HG03135 (cell line): ENCODE measurements around the gene UCHL3.

Source experiments
- ATAC-seq: cut with Tn5 transposase; IDR thresholded peaks from one replicate; pipeline ENCODE4 v1.9.1; 2021; ENCODE audit warnings: mild to moderate bottlenecking, moderate library complexity; ENCODE audit not compliant: unreplicated experiment

The UCHL3 gene

DNA sequence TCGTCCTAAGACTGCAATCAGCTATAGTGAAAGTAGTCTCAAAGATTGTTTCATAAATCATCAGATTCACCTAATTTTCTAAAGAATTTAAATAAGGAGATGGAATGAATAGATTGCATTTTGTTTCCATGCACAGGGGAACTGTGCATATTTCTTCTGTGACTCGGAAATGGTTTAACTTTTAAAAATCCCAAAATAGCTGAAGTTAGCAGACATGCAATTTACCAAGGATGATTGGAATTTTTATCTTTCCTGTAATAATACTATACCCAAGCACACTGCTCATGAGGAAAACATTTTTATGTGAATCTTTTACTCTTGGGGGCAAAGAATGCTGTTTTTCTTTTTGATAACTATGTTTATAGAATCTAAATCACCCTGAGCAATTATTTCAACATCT, 71.6 kb downstream of the UCHL3 start:
- no peak for ATAC-seq

DNA sequence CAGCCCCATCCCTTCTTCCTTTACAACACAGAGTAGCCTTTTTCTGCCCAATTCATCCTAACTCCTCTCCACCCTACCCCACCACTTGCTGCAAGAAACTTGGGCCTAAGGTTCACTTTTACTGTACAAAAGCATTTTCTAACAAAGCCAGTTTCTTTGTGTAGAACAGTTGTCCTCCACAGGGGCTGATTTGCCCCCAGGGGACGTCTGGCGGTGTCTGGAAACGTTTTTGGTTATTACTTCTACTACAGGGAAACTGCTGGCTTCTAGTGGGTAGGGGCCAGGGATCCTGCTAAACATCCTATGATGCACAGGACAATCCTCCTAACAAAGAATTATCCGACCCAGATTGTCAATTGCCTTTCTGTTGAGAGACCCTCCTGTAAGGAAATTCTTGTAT, 79.2 kb downstream of the UCHL3 start:
- ATAC-seq = no peak

DNA sequence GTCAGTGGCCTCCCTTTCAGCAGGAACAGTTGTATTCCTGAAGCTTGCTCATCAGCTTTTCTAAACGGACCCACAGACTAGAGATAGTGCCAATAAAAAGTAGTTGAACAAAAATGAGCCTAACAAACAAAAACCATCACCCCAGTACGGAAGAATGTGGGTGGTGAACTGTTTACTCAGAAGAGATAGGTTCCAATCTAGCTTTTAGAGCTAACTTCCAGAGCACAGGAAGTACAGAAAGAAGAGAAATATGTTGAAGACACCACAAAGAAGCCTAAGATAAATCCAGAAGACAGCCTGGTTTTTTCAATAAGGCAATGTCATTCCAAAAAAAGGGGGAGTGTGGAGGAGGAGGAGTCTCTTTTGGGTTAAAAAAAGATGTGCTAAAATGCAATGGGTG, 83.7 kb downstream of the UCHL3 start:
- ATAC-seq = no peak

DNA sequence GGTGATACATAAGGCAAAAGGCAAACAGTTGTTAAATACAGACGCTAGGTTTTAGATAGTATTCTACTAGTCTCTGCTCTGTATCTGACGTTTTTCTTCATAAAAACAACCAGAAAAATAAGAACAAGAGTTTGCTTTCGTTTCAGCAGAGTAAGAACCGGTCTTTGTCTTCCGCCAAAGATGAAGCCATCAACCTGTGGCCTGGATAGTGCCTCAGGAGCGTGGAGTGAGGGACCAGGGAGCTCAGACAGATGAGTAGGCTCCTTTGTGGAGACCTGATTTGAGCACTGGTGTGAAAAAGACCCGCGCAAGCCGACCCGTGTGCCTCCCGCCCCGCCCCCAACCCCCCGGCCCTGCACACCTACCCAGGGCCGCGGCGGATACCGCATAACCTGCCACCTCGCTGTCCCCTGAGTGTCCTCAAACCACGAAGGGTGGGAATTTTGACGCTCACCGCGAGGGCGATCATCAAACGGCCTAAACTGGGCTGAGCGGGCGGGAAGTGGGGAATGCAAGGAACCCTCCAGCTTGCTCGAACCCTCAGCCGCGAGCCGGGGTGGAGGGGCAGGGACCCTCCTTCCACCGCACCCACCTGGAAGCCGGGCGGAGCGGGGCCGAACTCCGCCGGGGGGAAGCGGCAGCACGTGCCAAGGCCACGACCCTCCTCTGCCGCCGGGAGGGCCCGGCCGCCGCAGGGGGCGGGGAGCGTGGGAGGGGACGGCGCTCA, 85.7 kb downstream of the UCHL3 start:
- no peak for ATAC-seq

DNA sequence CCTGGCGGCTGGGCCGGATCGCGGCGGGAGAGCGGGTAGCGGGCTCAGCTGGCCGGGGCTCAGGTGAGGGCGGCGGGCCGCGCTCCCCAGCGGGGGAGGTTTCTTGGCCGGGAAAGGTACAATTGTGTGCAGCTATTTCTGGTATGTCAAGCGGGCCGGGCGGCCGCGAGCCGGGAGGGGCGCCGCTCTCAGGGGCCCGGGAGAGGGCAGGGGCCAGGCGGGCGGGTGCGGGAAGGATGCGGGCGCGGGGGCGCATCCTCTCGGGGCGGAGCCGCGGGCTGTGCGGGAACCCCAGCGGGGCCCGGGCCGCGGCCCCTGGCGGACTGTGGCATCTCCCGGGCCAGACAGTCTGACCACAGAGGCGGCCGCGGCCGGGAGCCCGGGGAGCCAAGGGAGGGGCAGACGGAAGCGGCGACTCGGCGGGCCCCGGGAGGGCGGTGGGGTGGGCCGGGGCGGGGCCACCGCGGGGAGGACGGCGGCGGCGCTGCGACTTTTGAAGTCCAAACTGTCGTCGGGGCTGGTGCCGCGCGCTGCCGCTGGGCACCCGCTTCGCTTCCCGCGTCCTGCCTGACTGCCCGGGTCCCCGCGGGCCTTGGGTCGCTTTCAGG, 86.3 kb downstream of the UCHL3 start, which contains the start of gene LMO7:
LMO7 (plus strand) TSS at position 503 of the 608 bp plus-strand sequence. CDS start 328 bp downstream, outside the sequence.
- ATAC-seq = peak; percentile 59

DNA sequence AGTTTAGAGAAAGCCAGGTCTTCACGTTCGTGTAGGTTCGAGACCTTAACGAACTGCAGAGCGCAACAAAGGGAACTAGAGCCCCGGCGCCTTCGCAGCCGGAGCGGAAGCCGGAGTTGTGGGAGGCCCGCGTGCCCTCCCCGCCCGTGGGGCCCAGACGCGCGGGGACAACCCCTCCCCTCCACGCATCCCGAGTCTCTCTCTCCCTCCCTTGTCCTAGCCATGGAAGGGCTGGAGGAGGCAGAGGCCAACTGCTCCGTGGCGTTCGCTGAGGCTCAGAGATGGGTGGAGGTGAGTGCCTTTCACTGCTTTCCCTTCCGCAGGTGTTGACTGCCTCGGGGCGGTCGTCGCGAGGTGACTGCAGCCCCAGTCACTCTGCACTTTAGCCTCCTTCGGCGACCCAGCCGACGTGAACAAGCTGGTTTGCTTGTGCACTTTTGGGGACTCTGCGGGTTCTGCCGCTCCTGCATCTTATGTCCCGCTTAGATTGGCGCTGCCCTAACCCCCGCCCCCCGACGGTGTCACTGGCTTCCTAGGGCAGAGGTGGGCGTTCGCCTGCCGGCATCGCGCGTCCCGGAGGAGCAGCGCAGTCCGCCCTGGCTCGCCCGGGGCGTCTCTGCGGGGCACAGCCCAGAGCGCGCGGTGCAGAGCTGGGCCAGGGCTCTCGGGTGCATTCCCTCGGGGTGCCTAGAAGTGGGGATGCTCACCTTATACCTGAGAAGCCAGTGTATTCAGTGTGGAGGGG, 87.0 kb downstream of the UCHL3 start:
- peak; percentile 48 for ATAC-seq

DNA sequence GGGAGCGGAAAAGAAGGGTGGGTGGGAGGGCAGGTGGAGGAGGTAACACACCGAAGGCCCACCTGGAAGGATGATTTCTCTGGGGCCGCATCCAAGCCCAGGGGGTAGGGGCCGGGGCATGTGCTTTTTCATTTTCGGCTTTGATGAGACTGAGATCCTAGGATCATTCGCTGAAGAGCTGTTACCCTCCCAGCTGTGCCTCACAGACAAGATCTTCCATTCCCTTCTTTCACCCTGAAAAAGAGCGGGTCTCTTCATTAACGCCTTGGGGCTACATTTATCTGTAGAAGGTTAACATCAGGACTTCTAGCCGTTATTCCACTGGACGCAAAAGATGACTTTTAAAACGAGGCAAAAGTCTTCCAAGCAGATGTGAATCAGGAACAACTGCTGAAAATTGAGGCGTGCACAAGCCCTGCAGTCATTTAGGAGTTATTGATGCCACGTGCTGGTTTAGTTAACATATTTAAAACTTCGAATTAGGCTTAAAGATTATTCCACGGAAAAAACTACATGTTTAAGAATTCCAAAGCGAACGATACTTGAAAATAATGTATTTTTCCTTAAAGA, 87.7 kb downstream of the UCHL3 start:
- no peak for ATAC-seq

DNA sequence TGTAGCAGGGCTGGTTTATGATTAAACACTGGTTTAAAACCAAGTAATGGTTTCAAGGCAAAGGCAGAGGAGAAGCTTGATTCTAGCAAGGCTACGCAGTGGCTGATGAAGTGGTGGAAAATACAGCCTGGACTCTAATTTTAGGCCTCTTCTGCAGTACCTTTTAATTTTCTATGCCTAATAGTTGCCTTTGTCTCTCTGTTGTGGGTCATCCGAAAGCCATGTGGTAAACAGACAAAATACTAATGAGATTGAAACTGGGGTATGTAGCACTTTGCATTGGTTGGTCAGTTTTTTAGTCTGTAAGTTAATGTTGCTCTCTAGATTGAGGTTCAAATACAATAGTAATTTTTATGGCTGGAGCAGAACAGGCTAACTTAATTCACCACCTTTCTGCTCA, 89.9 kb downstream of the UCHL3 start:
- no peak for ATAC-seq

DNA sequence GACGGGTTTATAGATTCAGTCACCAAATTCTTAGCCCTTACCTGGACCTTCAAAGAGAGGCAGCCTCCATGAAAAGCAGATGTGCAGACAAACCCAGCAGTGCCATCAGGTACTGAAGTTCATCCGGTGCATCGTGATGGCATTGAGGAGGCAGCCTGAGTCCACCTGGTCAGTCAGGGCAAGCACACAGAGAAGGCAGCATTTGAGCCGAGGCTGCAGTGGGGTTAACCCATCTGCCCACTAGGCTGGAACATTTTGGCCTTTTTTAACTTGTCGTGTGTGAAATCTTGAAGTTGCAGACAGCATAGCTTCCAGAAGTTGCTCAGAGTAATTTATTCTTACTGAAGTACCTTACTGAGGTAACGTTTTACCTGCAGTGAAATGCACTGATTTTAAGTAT, 91.4 kb downstream of the UCHL3 start:
- ATAC-seq = no peak

DNA sequence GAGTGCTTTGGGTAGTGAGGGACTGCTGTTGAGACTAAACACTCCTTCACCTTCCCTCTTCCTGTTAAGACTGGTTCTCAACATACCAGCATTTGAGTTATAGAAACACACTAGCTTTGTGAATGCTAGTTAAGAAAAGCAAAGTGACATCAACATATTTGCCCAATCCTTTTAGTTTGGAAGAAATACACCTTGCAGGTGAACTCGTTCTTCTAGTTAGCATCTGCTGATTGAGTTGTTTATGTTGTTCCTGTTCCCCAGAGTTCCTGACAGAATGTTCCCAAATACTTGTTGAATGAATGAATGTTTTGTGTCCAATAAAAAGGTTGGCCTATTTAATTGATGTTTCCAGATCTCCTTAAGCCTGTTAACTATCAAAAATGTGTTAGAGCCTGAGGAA, 93.6 kb downstream of the UCHL3 start:
- no peak for ATAC-seq

DNA sequence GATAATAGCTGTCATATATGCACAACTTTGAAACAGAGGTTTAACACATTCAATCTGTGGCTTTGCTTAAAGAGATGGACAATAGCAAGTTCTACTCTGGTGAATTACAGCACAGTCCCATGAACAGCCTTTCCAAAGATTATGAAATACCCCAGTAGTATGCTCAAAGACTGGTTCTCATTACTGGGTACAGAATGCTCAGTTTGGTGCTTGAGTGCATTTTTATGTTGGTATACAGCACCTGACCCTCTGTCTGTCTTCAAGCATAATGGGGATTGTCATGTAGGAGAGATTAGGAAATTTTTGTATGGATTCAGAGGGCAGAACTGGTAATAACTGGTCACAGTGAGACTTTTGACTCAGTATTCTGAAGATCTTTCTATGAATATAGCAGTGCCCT, 94.1 kb downstream of the UCHL3 start:
- no peak for ATAC-seq

DNA sequence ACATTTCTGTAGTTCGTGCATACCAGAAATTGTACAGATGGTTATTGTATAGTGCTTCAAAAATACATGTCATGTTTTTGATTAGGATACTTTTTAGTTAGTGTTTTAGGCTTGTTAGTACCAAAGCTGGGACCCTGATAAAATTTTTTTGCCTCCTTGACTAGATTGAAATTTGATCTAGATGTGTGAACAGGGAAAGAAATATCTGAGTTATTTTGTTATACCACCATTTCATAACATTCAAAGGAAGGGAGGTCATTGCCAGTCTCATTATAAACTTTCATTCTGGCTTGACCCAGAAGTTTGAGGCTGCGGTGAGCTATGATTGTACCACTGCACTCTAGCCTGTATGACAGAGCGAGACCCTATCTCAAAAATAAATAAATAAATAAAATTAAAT, 95.5 kb downstream of the UCHL3 start:
- no peak for ATAC-seq

DNA sequence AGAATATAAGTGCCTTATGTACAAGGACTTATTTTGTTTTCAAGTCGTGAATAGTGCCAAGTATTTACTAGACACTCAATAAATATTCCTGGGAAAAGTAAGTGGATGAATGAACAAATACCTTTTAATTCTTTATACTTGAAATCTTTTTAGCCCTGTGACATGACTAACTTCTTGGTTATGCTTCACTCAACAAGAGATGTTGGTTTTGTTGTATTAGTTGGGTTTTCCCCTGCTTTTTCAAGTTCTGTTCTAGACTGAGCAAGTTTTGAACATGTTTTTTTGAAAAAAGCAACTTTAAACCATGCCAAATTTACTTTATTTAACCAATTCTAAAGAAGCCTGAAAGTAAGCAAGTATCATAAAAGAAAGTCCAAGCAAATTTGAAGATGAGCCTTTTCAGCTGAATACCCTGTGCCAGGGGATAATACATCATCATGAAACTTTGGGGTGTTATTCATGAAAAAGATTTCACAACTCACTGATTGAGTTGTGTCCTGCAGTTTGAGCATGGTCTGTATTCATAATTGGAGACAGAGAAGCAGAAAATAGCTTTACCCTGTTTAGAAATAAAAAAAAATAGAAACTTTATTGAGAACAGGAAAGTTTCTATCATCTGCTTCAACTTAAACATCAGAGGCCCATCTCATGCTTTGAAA, 97.7 kb downstream of the UCHL3 start:
- peak; percentile 72 for ATAC-seq

DNA sequence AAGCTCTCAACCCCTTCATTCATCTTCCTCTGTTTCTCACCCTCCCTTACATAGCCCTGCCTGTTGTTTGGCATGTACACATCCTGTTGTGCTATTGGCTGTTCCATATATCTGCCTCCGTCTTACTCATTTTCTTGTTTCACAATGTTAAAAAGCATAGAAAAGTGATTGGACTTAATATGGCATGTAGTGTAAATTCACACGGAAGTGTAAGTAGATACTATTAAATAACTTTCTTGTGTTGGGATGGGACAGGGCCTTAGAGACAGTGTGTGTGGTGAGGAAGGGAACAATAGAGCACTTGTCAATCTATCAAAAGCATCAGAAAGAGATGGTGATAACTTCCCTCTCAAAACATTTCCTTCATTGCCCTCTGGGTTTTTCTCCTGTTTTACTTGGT, 98.9 kb downstream of the UCHL3 start:
- no peak for ATAC-seq

DNA sequence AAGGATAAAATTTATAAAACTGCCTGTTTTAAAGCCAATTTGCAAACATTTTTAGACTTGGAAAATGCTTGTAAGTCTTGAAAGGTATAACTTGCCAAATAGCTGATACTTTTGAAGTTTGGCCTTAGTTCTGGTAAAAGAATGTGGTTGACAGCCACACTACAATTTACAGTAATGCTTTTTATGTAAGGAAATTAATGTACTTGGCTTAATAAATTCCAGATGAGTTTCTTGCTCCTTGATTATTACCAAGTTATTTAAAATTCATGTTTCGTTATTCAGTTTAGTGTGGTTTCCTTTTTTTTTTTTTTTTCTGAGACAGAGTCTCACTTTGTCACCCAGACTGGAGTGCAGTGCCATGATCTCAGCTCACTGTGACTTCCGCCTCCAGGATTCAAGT, 101.4 kb downstream of the UCHL3 start:
- no peak for ATAC-seq

DNA sequence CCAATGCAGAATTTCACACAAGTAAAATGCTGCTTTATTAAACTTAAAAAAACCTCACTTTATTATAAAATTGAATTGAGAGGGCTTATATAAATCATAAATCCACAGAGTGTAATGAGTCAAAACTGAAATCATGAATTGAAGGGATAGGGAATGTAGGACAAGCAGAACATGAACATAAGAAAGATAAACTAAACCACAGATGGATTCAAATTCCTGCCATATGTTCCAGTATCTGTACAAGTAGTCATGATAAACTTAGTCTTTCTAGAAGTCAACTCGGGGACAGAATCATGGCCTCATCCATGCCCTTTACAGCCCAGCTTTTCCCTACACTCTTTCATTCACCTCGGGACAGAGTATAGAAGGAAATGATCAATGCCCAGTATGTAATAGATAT, 103.1 kb downstream of the UCHL3 start:
- no peak for ATAC-seq
